ENCODE results near the gene TPI1.

DNA sequence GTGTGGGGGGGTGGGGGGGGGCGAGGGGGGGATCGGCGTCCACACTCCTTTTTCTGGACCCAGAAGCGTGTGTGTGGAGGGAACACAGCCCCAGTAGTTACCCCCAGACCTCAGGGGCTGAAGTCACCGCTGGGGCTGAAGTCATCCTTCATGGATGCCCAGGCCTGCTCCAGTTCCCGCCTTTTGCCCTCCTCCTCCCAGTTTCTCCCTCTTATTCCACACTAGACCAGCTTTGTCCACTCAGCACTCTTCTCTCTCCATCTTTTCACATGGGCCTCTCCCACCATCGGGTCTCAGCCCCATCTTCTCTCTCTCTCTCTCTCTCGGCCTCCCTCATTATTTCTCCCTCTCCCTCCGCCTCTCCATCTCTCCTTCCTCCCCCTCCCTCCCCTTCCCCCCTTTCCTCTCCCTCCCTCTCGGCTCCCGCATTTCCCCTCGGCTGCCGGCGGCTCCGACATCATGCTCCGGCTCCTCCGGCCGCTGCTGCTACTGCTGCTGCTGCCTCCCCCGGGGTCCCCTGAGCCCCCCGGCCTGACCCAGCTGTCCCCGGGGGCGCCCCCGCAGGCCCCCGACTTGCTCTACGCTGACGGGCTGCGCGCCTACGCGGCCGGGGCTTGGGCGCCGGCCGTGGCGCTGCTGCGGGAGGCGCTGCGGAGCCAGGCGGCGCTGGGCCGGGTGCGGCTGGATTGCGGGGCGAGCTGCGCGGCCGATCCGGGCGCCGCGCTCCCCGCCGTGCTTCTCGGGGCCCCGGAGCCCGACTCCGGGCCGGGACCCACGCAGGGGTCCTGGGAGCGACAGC, 39.1 kb upstream of the TPI1 start, which contains the start of gene P3H3:
- TF ChIP-seq CTCF (IDR thresholded peaks at IDR 0.05) (peak in 1 of 3 experiments; percentile 12), POLR2AphosphoS5 (IDR thresholded peaks at IDR 0.05) (peak in 1 of 2 donors; percentile 42), POLR2A (IDR thresholded peaks at IDR 0.05; ENCODE audit: low read depth) (no peak)

Data from esophagus muscularis mucosa (tissue), 3 donors.